ENCODE measurements around the gene JAK3.

Gene JAK3

GRCh38 chr19:17877696-17878095 is 29.9 kb upstream of the JAK3 start:
- H3K9ac ChIP-seq: no peak overlapping the region
- no peaks in the 10 kb centered on the region for H4K20me1 ChIP-seq (ENCODE audit: insufficient read depth)
- H3K4me1 ChIP-seq (ENCODE audit: low read depth, poor library complexity, severe bottlenecking): no peaks in the 10 kb centered on the region
- peaks cover 69% of the 10 kb centered on the region for H3K27me3 ChIP-seq (ENCODE audit: insufficient read depth, low read depth)
- no peaks in the 10 kb centered on the region for H3K36me3 ChIP-seq (ENCODE audit: insufficient read depth)
- no peak overlapping the region for H3K4me2 ChIP-seq
- H2AFZ ChIP-seq (ENCODE audit: low read depth): no peak overlapping the region
- TF ChIP-seq CTCF (conservative IDR thresholded peaks at IDR 0.05; ENCODE audit: low read depth, low read length): no peak
- H3K79me2 ChIP-seq (ENCODE audit: insufficient read depth, low read depth): no peaks in the 10 kb centered on the region
- no peak overlapping the region for H3K4me3 ChIP-seq (IDR thresholded peaks at IDR 0.05; ENCODE audit: insufficient read depth, low read depth, low read length)
- no peak overlapping the region for H3K27ac ChIP-seq

GRCh38 chr19:17874758-17875135 is 27.0 kb upstream of the JAK3 start:
- no peak overlapping the region for H3K4me2 ChIP-seq
- no peak overlapping the region for H3K9ac ChIP-seq

GRCh38 chr19:17873786-17874757 is 26.3 kb upstream of the JAK3 start:
- H2AFZ ChIP-seq (ENCODE audit: low read depth): no peak overlapping the region
- H3K4me1 ChIP-seq (ENCODE audit: low read depth, poor library complexity, severe bottlenecking): no peaks in the 10 kb centered on the region
- TF ChIP-seq CTCF (conservative IDR thresholded peaks at IDR 0.05; ENCODE audit: low read depth, low read length): no peak
- H3K79me2 ChIP-seq (ENCODE audit: insufficient read depth, low read depth): no peaks in the 10 kb centered on the region
- H3K4me3 ChIP-seq (IDR thresholded peaks at IDR 0.05; ENCODE audit: insufficient read depth, low read depth, low read length): no peak overlapping the region
- H3K27ac ChIP-seq: no peak overlapping the region
- H3K27me3 ChIP-seq (ENCODE audit: insufficient read depth, low read depth): peaks cover 58% of the 10 kb centered on the region
- H4K20me1 ChIP-seq (ENCODE audit: insufficient read depth): no peaks in the 10 kb centered on the region
- H3K36me3 ChIP-seq (ENCODE audit: insufficient read depth): no peaks in the 10 kb centered on the region
- no peak overlapping the region for H3K4me2 ChIP-seq
- H3K9ac ChIP-seq: no peak overlapping the region

More at GRCh38 chr19:17874758-17875135, 27.0 kb upstream of the JAK3 start:
- Histone ChIP-seq H3K36me3 (ENCODE audit: insufficient read depth) (no peaks in the 10 kb centered on the region), H3K4me1 (ENCODE audit: low read depth, poor library complexity, severe bottlenecking) (no peaks in the 10 kb centered on the region), H3K4me3 (IDR thresholded peaks at IDR 0.05; ENCODE audit: insufficient read depth, low read depth, low read length) (no peak overlapping the region), H3K79me2 (ENCODE audit: insufficient read depth, low read depth) (no peaks in the 10 kb centered on the region), H2AFZ (ENCODE audit: low read depth) (no peak overlapping the region), H3K27ac (no peak overlapping the region), H3K27me3 (ENCODE audit: insufficient read depth, low read depth) (peaks cover 62% of the 10 kb centered on the region), H4K20me1 (ENCODE audit: insufficient read depth) (no peaks in the 10 kb centered on the region)
- no peak for TF ChIP-seq CTCF (conservative IDR thresholded peaks at IDR 0.05; ENCODE audit: low read depth, low read length)

GRCh38 chr19:17872251-17873001 is 24.6 kb upstream of the JAK3 start:
- no peak overlapping the region for H3K4me2 ChIP-seq
- H3K27ac ChIP-seq: no peak overlapping the region
- no peaks in the 10 kb centered on the region for H4K20me1 ChIP-seq (ENCODE audit: insufficient read depth)
- no peaks in the 10 kb centered on the region for H3K36me3 ChIP-seq (ENCODE audit: insufficient read depth)
- no peak overlapping the region for H2AFZ ChIP-seq (ENCODE audit: low read depth)
- no peak overlapping the region for H3K4me3 ChIP-seq (IDR thresholded peaks at IDR 0.05; ENCODE audit: insufficient read depth, low read depth, low read length)
- no peak for TF ChIP-seq CTCF (conservative IDR thresholded peaks at IDR 0.05; ENCODE audit: low read depth, low read length)
- H3K27me3 ChIP-seq (ENCODE audit: insufficient read depth, low read depth): peaks cover 54% of the 10 kb centered on the region; the same call in 1 of the 2 replicates
- no peak overlapping the region for H3K9ac ChIP-seq
- no peaks in the 10 kb centered on the region for H3K4me1 ChIP-seq (ENCODE audit: low read depth, poor library complexity, severe bottlenecking)
- no peaks in the 10 kb centered on the region for H3K79me2 ChIP-seq (ENCODE audit: insufficient read depth, low read depth)
